Activated gamma-delta T cell (primary cell): ENCODE measurements around the gene SYMPK.

Experiments
- DNase-seq: peaks from one replicate; lab custom pipeline; 2025; lab: John Stamatoyannopoulos, UW

Gene SYMPK

GRCh38 chr19:45866400-45867176, 3.6 kb upstream of the SYMPK start:
- DNase-seq, result no peak

GRCh38 chr19:45865269-45865948, 2.5 kb upstream of the SYMPK start:
- DNase-seq, result no peak

- DNase-seq, result no peak
Observed at GRCh38 chr19:45864629-45865082, 1.7 kb upstream of the SYMPK start.

- DNase-seq, result peak; percentile 51
Observed at GRCh38 chr19:45863840-45864628, 1.1 kb upstream of the SYMPK start, which contains the start of gene FOXA3. FOXA3 (plus strand) TSS chr19:45864326; CDS start chr19:45864457, 131 bp downstream.

GRCh38 chr19:45863335-45863839, 440 bp upstream of the SYMPK start:
- no peak for DNase-seq

- DNase-seq, result no peak
Observed at GRCh38 chr19:45862271-45862563, 730 bp downstream of the SYMPK start.

- DNase-seq, result no peak
Observed at GRCh38 chr19:45860359-45861259, 2.3 kb downstream of the SYMPK start.

- DNase-seq, result no peak
Observed at GRCh38 chr19:45854167-45854778, 8.7 kb downstream of the SYMPK start.

GRCh38 chr19:45852983-45853382, 10.0 kb downstream of the SYMPK start:
- DNase-seq, result no peak

GRCh38 chr19:45852145-45852750, 10.7 kb downstream of the SYMPK start:
- DNase-seq, result no peak

- no peak for DNase-seq
Observed at GRCh38 chr19:45848922-45849321, 14.0 kb downstream of the SYMPK start.

- DNase-seq, result no peak
Observed at GRCh38 chr19:45847663-45848062, 15.3 kb downstream of the SYMPK start.

GRCh38 chr19:45842198-45842597, 20.7 kb downstream of the SYMPK start:
- no peak for DNase-seq

GRCh38 chr19:45834970-45835369, 28.0 kb downstream of the SYMPK start:
- no peak for DNase-seq

- no peak for DNase-seq
Observed at GRCh38 chr19:45828945-45829344, 34.0 kb downstream of the SYMPK start.

GRCh38 chr19:45828523-45828922, 34.4 kb downstream of the SYMPK start:
- no peak for DNase-seq

GRCh38 chr19:45827459-45828093, 35.4 kb downstream of the SYMPK start:
- no peak for DNase-seq

- no peak for DNase-seq
Observed at GRCh38 chr19:45826934-45827333, 36.0 kb downstream of the SYMPK start.

- no peak for DNase-seq
Observed at GRCh38 chr19:45825917-45826893, 36.7 kb downstream of the SYMPK start.
